Activated T-helper 1 cell treated with Interleukin-2 at 50 U/mL for 16 hours (primary cell): Measurements from ENCODE around the gene BLTP1.
"Not testable (repeated sequence)": the region's sequence is repeated elsewhere in the genome, so short reads cannot be mapped to it uniquely, and the experiment has no call there.

Source experiments
- DNase-seq: peaks from one replicate; pipeline ENCODE4 v3.0.0-alpha.2; 2020; ENCODE audit warnings: low read depth

Gene BLTP1

GRCh38 chr4:122151982-122152710 is at the start of gene BLTP1:
BLTP1 (plus strand) TSS chr4:122152331; CDS start chr4:122170648, 18,317 bp downstream.
- peak; percentile 84 for DNase-seq

DNA sequence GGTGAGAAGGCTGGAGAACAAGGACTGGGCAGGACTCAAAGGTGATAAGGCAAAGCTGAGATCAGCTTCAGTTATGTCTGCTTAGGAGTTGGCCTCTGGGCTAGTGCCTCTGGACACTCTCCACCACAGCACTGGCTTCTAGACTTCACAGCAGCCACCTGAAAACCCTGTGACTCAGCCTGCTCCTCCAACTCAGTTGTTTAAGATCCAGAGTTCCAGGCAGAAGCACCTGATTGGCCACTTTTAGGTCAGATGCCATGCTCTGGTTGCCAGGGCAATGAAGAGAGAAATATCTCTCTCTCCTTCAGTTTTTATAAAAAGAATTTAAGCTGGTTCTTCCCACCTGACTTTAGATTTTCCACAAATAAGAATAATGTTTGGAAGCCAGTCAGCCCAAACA is 47.9 kb upstream of the BLTP1 start:
- no peak for DNase-seq

DNA sequence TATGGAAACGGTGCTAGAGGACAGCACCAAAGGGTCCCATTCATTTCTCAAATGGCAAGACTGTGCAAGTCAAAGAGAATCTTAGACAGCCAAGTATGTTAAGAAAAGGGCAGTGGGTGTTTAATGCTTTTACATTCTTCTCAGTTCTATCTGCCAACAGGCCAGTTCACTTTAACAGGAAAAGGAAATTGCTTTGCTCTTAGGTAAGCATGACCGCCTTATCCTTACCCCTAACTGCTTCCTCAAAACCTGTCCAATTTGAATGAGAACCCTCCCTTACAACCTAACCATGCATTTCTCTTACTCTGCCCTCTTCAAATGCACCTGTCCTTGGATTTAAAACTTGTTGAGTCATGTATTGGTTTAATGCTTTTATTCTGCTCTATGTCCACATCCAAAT is 44.5 kb upstream of the BLTP1 start:
- DNase-seq: no peak

GRCh38 chr4:122110304-122110703 is 41.8 kb upstream of the BLTP1 start:
- DNase-seq: not testable (repeated sequence)

DNA sequence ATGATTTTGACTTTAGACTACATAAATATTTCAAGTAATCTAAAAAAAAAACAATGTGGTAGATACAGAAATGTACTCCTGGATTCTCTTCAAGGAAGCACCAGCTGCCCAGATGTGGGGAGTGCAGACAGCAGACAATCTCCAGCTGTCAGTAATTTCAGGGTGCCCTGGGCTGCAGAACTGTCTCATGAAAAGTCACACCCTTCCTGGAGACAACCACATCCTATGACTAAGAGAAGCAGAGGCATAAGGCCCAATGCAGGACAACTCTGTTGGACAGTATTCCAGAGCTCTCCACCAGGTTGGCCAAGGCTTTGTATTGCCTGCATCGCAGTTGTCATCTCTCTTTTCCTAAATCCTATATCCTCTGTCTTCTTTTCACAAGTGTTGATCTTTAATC is 34.4 kb upstream of the BLTP1 start:
- DNase-seq: peak; percentile 9

DNA sequence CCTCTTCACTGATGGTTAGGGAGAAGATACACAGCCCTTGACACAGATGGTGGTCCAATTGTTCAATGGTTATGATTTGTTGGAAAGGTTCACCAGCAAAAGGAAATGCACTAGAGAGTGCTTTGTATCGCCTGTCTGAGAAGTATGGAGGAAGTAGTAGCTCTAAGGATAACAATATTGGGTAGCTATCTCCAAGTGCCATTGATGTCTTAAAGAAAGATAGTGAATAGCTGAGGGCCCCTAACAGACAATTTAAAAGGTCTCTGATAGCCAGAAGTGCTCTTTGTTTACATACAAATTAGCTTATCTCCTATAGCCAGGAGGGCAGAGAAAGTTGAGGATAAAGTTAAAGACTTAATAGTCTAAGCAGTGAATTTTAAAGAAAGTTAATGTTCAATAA is 33.9 kb upstream of the BLTP1 start:
- no peak for DNase-seq

- no peak for DNase-seq
Measured at GRCh38 chr4:122119739-122120138, 32.4 kb upstream of the BLTP1 start.

DNA sequence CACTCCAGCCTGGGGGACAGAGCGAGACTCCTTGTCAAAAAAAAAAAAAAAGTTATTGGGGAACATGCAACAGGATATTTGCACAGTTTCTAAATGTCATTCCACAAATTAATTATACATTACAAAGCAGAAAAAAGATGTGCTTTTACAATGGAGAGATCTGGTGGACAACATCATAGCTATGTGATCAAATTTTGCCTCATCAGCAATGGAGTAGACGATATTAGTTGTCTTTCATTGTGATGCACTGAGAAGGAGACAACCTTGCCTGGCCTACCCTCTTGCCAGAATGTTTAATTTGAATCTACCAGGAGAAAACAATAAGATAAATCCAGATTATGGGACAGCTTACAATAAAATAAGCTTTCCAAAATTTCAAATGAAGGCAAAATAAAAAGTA is 30.5 kb upstream of the BLTP1 start:
- no peak for DNase-seq

DNA sequence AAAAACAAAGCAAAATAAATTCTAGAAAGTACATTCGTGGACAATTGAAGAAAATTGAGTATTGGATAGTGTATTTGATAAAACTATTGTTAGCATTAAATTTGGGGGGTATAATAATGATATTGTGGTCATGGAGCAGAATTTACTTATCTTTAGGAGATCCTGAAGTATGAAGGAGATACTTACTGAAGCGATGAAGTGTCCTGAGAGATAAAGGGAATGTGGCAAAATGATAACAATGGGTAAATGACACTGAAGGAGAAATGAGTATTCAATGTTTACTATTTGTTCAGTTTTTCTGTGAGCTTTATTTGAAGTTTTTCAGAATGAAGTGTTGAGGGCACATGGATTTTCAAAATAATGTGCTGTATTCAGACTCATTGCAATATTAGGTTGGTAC is 30.0 kb upstream of the BLTP1 start:
- no peak for DNase-seq

- no peak for DNase-seq
Measured at GRCh38 chr4:122129061-122129460, 23.1 kb upstream of the BLTP1 start.

DNA sequence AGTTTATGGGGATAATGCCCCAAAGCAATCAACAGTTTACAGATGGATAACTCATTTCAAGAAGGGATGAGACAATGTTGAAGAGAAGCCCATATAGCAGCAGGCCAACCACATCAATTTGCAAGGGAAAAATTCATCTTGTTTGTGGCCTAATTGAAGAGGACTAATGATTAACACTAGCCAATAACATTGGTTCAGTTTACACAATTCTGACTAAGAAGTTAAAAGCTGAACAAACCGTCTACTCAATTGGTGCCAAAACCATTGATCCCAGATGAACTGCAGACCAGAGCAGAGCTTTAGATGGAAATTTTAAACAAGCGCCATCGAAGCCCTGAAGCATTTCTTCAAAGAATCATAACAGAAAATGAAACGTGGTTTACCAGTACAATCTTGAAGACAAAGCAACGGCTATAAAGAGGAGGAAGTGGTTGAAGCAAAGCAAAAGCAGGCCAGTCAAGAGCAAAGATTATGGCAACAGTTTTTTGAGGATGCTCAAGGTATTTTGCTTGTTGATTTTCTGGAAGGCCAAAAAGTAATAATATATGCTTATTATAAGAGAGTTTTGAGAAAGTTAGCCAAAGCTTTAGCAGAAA is 20.5 kb upstream of the BLTP1 start:
- DNase-seq: no peak

GRCh38 chr4:122132891-122133290 is 19.2 kb upstream of the BLTP1 start:
- DNase-seq: no peak

GRCh38 chr4:122139139-122139538 is 13.0 kb upstream of the BLTP1 start:
- no peak for DNase-seq

GRCh38 chr4:122140834-122141233 is 11.3 kb upstream of the BLTP1 start:
- DNase-seq: no peak

- no peak for DNase-seq
Measured at GRCh38 chr4:122142687-122143086, 9.4 kb upstream of the BLTP1 start.

GRCh38 chr4:122146652-122147051 is 5.5 kb upstream of the BLTP1 start:
- no peak for DNase-seq

- no peak for DNase-seq
Measured at GRCh38 chr4:122150931-122151330, 1.2 kb upstream of the BLTP1 start.

- peak; percentile 6 for DNase-seq
Measured at GRCh38 chr4:122152711-122153226, 638 bp downstream of the BLTP1 start.

DNA sequence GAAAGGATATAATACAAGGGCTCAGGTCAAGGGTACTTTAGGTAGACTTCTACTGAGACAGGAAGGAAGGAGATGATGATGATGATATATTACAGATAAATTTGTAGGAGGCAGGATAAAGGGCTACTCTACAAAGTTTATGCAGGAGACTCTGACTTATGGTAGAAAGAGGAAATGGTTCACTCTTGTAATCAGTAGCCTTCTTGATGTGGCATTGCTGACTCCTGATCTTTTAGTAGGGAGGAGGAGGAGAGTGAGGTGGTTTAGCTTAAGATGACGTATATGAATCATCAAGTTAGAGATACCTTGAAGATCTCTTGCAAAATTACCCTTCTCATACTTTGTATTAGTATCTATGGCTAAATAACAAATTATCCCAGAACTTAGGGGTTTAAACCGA is 4.7 kb downstream of the BLTP1 start:
- no peak for DNase-seq

DNA sequence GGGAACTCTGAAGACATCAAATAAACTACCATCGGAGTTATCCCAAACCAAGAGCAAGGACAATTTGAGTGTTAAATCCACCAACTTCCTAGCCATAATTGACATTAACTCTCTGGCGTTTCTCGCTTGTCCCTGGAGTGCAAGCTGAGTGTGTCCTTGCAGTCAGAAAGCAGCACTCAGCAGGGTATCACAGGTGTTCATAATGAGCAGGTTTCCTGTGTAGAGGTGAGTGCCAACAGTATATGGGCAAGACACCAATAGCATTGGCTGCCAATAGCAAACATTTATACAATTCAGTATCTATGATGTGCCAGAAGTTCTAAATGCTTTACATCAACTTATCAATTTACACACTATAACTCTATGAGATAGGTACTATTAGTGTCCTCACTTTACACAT is 11.2 kb downstream of the BLTP1 start:
- no peak for DNase-seq

GRCh38 chr4:122163767-122164166 is 11.6 kb downstream of the BLTP1 start:
- DNase-seq: no peak

GRCh38 chr4:122167369-122167768 is 15.2 kb downstream of the BLTP1 start:
- DNase-seq: no peak

DNA sequence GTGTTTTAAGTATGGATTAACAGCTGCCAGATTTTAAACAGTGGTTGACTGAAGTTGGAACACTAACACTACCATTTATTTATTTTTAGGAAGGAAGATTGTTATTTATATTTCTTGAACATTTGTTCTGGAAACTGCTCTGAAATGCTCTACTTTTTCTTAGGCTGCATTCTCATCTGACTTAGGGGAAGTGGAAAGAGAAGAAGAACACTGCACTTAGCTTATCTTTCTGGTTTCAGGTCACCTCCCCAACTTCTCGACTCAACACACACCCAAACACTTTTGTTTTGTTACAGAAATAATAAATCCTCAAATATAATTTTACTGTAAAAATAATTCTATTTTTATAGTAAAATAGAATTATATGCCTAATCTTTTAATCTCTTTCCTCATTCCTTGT is 18.6 kb downstream of the BLTP1 start:
- DNase-seq: no peak

- no peak for DNase-seq
Measured at GRCh38 chr4:122171323-122171722, 19.2 kb downstream of the BLTP1 start.
